HepG2 (cell line): Measurements from ENCODE around the gene WWC2. TPM values are rescaled to one million over a fixed set of nuclear protein-coding genes. Genes with fewer than 3 reads are reported as not detected.

Source experiments
- ATAC-seq: fragments of 200-7000 bp; cut with Tn5 transposase; 3 replicates; pipeline ENCODE4 v1.9.1; 2020; ENCODE audit warnings: mild to moderate bottlenecking, moderate library complexity
- BruUV-seq: library from RNA; stranded (reverse); fragments of 400-500 nt; replicated peaks from 2 replicates; lab custom pipeline; 2021; lab: Mats Ljungman, UMichigan
- CTCF ChIA-PET: fragments of 300-600 bp; formaldehyde crosslinking; extraction: SDS; loops from one replicate; lab custom pipeline; 2021; ENCODE audit warnings: low total read pairs, inconsistent platforms, low intra/inter-chr PET ratio; lab: Yijun Ruan, JAX
- POLR2A ChIA-PET: fragments of 350-600 bp; sonication (Branson Sonifier 250); formaldehyde crosslinking; loops from one replicate; lab custom pipeline; 2020; ENCODE audit warnings: antibody characterized with exemption, inconsistent platforms; lab: Yijun Ruan, JAX
- DNase-seq: peaks from one replicate; pipeline ENCODE4 v3.0.0-alpha.2; 2015; ENCODE audit warnings: low spot score
- FAIRE-seq: peaks from 3 replicates; lab custom pipeline; 2011; peaks lifted over from hg19 to GRCh38; lab: Jason Lieb, UNC
- H2AFZ ChIP-seq: one replicate; pipeline ENCODE4 v1.6.1; 2011; ENCODE audit warnings: low read length, inconsistent platforms
- H3K27ac ChIP-seq: fragments of 300-600 bp; 3 replicates; pipeline ENCODE4 v1.8.0; 2011; ENCODE audit warnings: mixed run types, mild to moderate bottlenecking, mixed read lengths, low read length, inconsistent platforms; ENCODE audit not compliant: insufficient read depth; ENCODE audit errors: extremely low read length
- H3K27me3 ChIP-seq, 2 experiments: fragments of 200-600 bp in 1 of 2; 2 replicates in 1 of 2; 3 replicates in 1 of 2; pipeline versions ENCODE4 v1.6.0 to v1.8.0; 2011; ENCODE audit warnings: low read length in 2 of 2, mild to moderate bottlenecking in 2 of 2, moderate library complexity in 2 of 2, inconsistent platforms in 1 of 2; ENCODE audit not compliant: insufficient read depth in 2 of 2, control insufficient read depth in 1 of 2
- H3K36me3 ChIP-seq, 2 experiments: fragments of 200-600 bp in 1 of 2; replicated peaks in 1 of 2; 2 replicates in 1 of 2; 3 replicates in 1 of 2; pipeline versions ENCODE4 v1.5.1 to v1.8.0; 2011; ENCODE audit warnings: low read length in 2 of 2, inconsistent platforms in 1 of 2; ENCODE audit not compliant: insufficient read depth in 2 of 2, control insufficient read depth in 1 of 2
- H3K4me1 ChIP-seq: 2 replicates; pipeline ENCODE4 v1.5.1; 2012; ENCODE audit warnings: low read length, inconsistent platforms; ENCODE audit not compliant: insufficient read depth
- H3K4me2 ChIP-seq: 2 replicates; pipeline ENCODE4 v1.6.0; 2011; ENCODE audit warnings: low read depth, low read length, inconsistent platforms
- H3K4me3 ChIP-seq, 3 experiments: fragments of 200-600 bp in 1 of 3; sonication (generic), shearing (Covaris generic) in 1 of 3; replicated peaks in 1 of 3; 2 replicates each; pipeline ENCODE4 v1.5.1; 2011 to 2016; ENCODE audit warnings: low read length in 3 of 3, inconsistent platforms in 2 of 3, low read depth in 2 of 3, mild to moderate bottlenecking in 2 of 3, control low read depth in 1 of 3, mixed read lengths in 1 of 3; ENCODE audit not compliant: insufficient read depth in 1 of 3
- H3K79me2 ChIP-seq: one replicate; pipeline ENCODE4 v1.6.1; 2011; ENCODE audit warnings: low read length, inconsistent platforms; ENCODE audit not compliant: insufficient read depth
- H3K9ac ChIP-seq: 2 replicates; pipeline ENCODE4 v1.6.0; 2011; ENCODE audit warnings: mild to moderate bottlenecking, low read depth, low read length, inconsistent platforms; ENCODE audit not compliant: insufficient read depth
- H3K9me3 ChIP-seq: 2 replicates; pipeline ENCODE4 v1.5.1; 2012; ENCODE audit warnings: mild to moderate bottlenecking, low read length
- H4K20me1 ChIP-seq: 2 replicates; pipeline ENCODE4 v1.6.0; 2011; ENCODE audit warnings: inconsistent platforms, mild to moderate bottlenecking, low read length, moderate library complexity; ENCODE audit not compliant: insufficient read depth
- ETV6 ChIP-seq: sonication (generic); formaldehyde crosslinking; conservative IDR thresholded peaks from 2 replicates; pipeline ENCODE4 v1.4.0; 2020; ENCODE audit warnings: missing genetic modification reagents
- HES4 ChIP-seq: sonication (generic); formaldehyde crosslinking; IDR thresholded peaks from 2 replicates; pipeline ENCODE4 v1.9.0; 2021; ENCODE audit warnings: mild to moderate bottlenecking, missing genetic modification reagents, borderline replicate concordance
- KDM3A ChIP-seq: IDR thresholded peaks from 2 replicates; pipeline ENCODE4 v1.6.1; 2018; ENCODE audit warnings: low read depth, missing compliant biosample characterization
- ZBTB7B ChIP-seq: sonication (generic); formaldehyde crosslinking; IDR thresholded peaks from 2 replicates; pipeline ENCODE4 v1.4.0; 2020; ENCODE audit warnings: missing genetic modification reagents
- ZNF318 ChIP-seq: sonication (generic); formaldehyde crosslinking; IDR thresholded peaks from 2 replicates; pipeline ENCODE4 v1.4.0; 2020; ENCODE audit warnings: mild to moderate bottlenecking, missing genetic modification reagents
- ZNF709 ChIP-seq: sonication (generic); formaldehyde crosslinking; IDR thresholded peaks from 2 replicates; pipeline ENCODE4 v1.5.0; 2020; ENCODE audit warnings: mild to moderate bottlenecking, missing genetic modification reagents
- WGBS: methylation state at CpG from one replicate; pipeline ENCODE4 v1.1.6; 2017; ENCODE audit warnings: low lambda C conversion rate; 5-methylcytosine and 5-hydroxymethylcytosine counted together
- in situ Hi-C: cut with HindIII; loops from 2 replicates; pipeline ENCODE4 v1.10.0; 2017; ENCODE audit warnings: low pct_unique_long_range_greater_than_20kb; ENCODE audit not compliant: extremely low pct_ligation_motif_present
- intact Hi-C: fragments of 100-400 bp; cut with micrococcal nuclease; formaldehyde crosslinking; loops from one replicate; pipeline ENCODE4 v1.10.0; 2022; ENCODE audit not compliant: unreplicated experiment
- polyA plus RNA-seq, 8 experiments: library from polyadenylated mRNA; depleted of rRNA in 3 of 8; stranded (reverse) in 7 of 8; unstranded in 1 of 8; fragments of >200 nt; fragmentation: Illumina TruSeq in 4 of 8; extraction: Trizol in 4 of 8; gene quantifications; 2 replicates each; pipeline versions ENCODE4 v1.2.1 to v1.2.3, GENCODE V29; 2011 to 2016; ENCODE audit warnings: low read depth in 4 of 8, missing spikeins in 1 of 8, mixed read lengths in 1 of 8; ENCODE audit not compliant: insufficient read depth in 1 of 8
- total RNA-seq, 5 experiments: library from RNA; depleted of rRNA; stranded (reverse); fragments of >200 nt; fragmentation: Illumina TruSeq; extraction: Trizol; gene quantifications; 2 replicates each; pipeline ENCODE4 v1.2.3, GENCODE V29; 2016; ENCODE audit warnings: low read depth in 1 of 5

Gene WWC2
- total and polyA plus RNA-seq, 2 of the 13 experiments (the other 11 are each of a cell fraction or from before 2014, with no cell fraction given), result 40.0 to 50.1 TPM

GRCh38 chr4:183220236-183220635 lies 121.2 kb downstream of the WWC2 start:
- CTCF ChIA-PET, result no interaction called here
- no peaks in the 10 kb centered on the region for H3K9me3 ChIP-seq
- TF ChIP-seq ZBTB7B (CRISPR knock-in tag) (no peak), ZNF709 (CRISPR knock-in tag) (no peak)
- no peaks in the 10 kb centered on the region for H3K79me2 ChIP-seq
- H3K4me1 ChIP-seq, result no peaks in the 10 kb centered on the region
- H3K36me3 ChIP-seq, result peaks cover 5 to 27% of the 10 kb centered on the region in 2 experiments
- no peak overlapping the region for H3K9ac ChIP-seq
- FAIRE-seq (no peak), DNase-seq (no peak), ATAC-seq (no peak)
- no peak overlapping the region for H3K4me2 ChIP-seq
- no TSS peak for BruUV-seq
- no peaks in the 10 kb centered on the region for H3K27me3 ChIP-seq
- H3K27ac ChIP-seq, result no peak overlapping the region
- no peak overlapping the region for H3K4me3 ChIP-seq
- POLR2A ChIA-PET, result no interaction called here
- WGBS, result 99% methylated on average over 4 of the region's 4 CpGs
- no peaks in the 10 kb centered on the region for H4K20me1 ChIP-seq
- in situ Hi-C loops, result no loop called here
- intact Hi-C loops, result no loop called here
- no peak overlapping the region for H2AFZ ChIP-seq

- Histone ChIP-seq H3K36me3 (peaks cover 6 to 31% of the 10 kb centered on the region in 2 experiments; a peak in 4 of 5 replicates), H2AFZ (no peak overlapping the region)
- POLR2A ChIA-PET, result no interaction called here
- no peak for TF ChIP-seq ZNF318 (CRISPR knock-in tag)
- no peak for TF ChIP-seq ETV6 (CRISPR knock-in tag)
- no peak for TF ChIP-seq HES4 (CRISPR knock-in tag)
- TF ChIP-seq KDM3A (CRISPR knock-in tag), result no peak
- TF ChIP-seq, all 625 proteins: peak for 0
- H3K27ac ChIP-seq, result no peak overlapping the region
- BruUV-seq, result no TSS peak
- 100% methylated on average over 3 of the region's 3 CpGs for WGBS
- no peak overlapping the region for H3K4me3 ChIP-seq
- no peaks in the 10 kb centered on the region for H3K4me1 ChIP-seq
- CTCF ChIA-PET, result no interaction called here
- FAIRE-seq (no peak), DNase-seq (no peak), ATAC-seq (no peak)
- in situ Hi-C loops (no loop called here), intact Hi-C loops (no loop called here)
- H3K4me2 ChIP-seq, result no peak overlapping the region
- H3K79me2 ChIP-seq, result no peaks in the 10 kb centered on the region
- H3K27me3 ChIP-seq, result no peaks in the 10 kb centered on the region
- no peaks in the 10 kb centered on the region for H3K9me3 ChIP-seq
- H3K9ac ChIP-seq, result no peak overlapping the region
- no peaks in the 10 kb centered on the region for H4K20me1 ChIP-seq
Observed at GRCh38 chr4:183223053-183223452, 124.0 kb downstream of the WWC2 start.
